Measurements from ENCODE around the gene KRT26.

Gene KRT26

GRCh38 chr17:40734018-40734417 is 38.0 kb downstream of the KRT26 start:
- DNase-seq, result no peak

DNA sequence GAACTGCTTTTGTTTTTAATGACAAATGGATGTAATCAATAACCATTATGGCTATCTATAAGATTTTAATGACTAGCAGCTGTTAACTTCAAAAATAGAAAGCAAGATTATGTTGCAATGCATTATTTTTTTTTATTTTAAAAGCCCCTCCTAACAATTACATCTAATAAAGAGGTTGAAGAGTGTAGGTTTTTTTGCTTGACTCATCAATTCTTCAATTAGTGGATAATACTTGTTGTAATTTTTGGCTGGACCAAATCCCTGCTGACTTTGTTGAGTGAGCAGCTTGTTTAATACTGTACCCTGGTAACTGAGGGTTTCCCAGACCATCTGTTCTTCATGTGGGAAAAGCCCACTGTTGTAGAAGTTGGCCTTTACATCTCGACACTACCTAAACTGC is 41.0 kb downstream of the KRT26 start:
- no peak for DNase-seq

GRCh38 chr17:40727447-40728231 is 44.4 kb downstream of the KRT26 start:
- no peak for DNase-seq

DNA sequence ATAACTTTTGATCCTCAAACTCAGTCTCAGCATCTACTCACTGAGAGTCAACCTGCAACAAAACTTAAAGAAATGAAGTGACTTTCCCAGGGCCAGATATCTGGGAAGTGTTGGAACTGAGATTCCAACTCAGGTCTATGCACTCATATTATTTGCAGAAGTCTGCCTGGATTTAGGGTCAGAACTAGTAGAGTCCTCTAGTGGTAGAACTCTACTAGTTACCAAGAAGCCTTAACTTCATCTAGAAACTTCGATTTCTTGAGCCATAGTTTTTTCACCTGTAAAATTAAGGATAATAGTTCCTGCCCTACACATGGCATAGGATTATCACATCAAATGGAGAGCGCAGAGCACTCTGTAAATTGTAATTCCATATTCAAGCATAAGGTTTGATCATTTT is 45.1 kb downstream of the KRT26 start:
- DNase-seq, result no peak

GRCh38 chr17:40724656-40725055 is 47.3 kb downstream of the KRT26 start:
- DNase-seq, result no peak

DNA sequence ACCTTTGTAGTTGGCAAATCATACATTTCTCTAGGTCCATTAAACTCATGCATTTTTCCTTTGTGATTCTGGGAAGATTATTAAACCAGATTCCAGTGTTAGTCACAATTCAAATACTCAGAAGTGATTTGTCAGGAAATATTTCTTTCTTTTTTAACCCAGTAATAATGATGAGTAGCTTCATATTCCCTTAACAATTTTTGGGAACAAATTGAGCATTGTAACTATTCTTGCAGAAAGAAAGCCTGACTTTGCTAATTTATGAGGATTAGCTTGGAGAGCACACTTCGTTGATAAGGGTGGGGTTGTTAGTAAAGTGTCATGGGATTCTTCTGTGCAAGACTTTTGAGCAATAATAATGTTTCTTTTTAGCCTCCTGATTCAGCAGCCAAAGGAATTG is 49.8 kb downstream of the KRT26 start:
- no peak for DNase-seq

GRCh38 chr17:40720899-40721298 is 51.1 kb downstream of the KRT26 start:
- DNase-seq, result no peak

- no peak for DNase-seq
These were observed 53.1 kb downstream of the KRT26 start for GRCh38 chr17:40718930-40719329.

DNA sequence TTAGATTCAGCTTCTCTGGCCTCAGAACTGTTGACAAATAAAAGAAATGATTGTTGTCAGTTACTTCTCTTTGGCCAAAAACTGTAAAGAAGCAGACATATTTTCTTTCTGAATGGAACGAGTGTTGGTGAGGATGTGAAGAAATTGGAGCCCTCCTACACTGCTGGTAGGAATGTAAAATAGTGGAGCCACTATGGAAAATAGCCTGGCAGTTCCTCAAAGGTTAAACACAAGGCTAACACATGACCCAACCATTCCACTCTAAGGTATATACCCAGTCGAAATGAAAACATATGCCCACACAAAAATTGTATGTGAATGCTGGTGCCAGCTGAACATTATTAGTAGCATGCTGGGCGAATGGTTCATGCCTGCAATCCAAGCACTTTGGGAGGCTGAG is 54.2 kb downstream of the KRT26 start:
- DNase-seq, result no peak
